IMR-90 (cell line): ENCODE measurements around the gene GPER1. TPM values are rescaled to one million over a fixed set of nuclear protein-coding genes. Genes with fewer than 3 reads are reported as not detected.

Experiments used
- ATAC-seq: fragments of 200-7000 bp; cut with Tn5 transposase; 2 replicates; pipeline ENCODE4 v1.9.1; 2020; ENCODE audit warnings: low read depth, mild to moderate bottlenecking, moderate library complexity
- BruUV-seq: library from RNA; stranded (reverse); fragments of 400-500 nt; replicated peaks from 2 replicates; lab custom pipeline; 2021; lab: Mats Ljungman, UMichigan
- CTCF ChIA-PET: fragments of 300-600 bp; formaldehyde crosslinking; extraction: SDS; loops from one replicate; lab custom pipeline; 2021; ENCODE audit warnings: antibody characterized with exemption; lab: Yijun Ruan, JAX
- POLR2A ChIA-PET: fragments of 300-600 bp; sonication (Branson Sonifier 250); formaldehyde crosslinking; loops from one replicate; lab custom pipeline; 2022; ENCODE audit warnings: antibody characterized with exemption; ENCODE audit not compliant: unreplicated experiment; lab: Charles Lee
- DNase-seq: peaks from one replicate; pipeline ENCODE4 v3.0.0; 2013
- H2AFZ ChIP-seq: replicated peaks from 2 replicates; pipeline ENCODE3; 2013; ENCODE audit warnings: low read length, mild to moderate bottlenecking; ENCODE audit not compliant: poor library complexity
- H2AK5ac ChIP-seq: 2 replicates; pipeline ENCODE4 v1.6.1; 2013; ENCODE audit warnings: low read depth, low read length, inconsistent platforms
- H2AK9ac ChIP-seq: replicated peaks from 2 replicates; pipeline ENCODE3; 2013; ENCODE audit warnings: mild to moderate bottlenecking, low read depth, low read length, moderate library complexity; ENCODE audit not compliant: poor library complexity
- H2BK120ac ChIP-seq: 2 replicates; pipeline ENCODE4 v1.6.1; 2013; ENCODE audit warnings: low read depth, low read length, inconsistent platforms
- H2BK15ac ChIP-seq: 3 replicates; pipeline ENCODE4 v1.6.1; 2013; ENCODE audit warnings: low read depth, low read length, inconsistent platforms
- H2BK20ac ChIP-seq: 2 replicates; pipeline ENCODE4 v1.6.1; 2013; ENCODE audit warnings: low read depth, mild to moderate bottlenecking, inconsistent platforms, low read length, moderate library complexity
- H2BK5ac ChIP-seq: 2 replicates; pipeline ENCODE4 v1.6.1; 2013; ENCODE audit warnings: mild to moderate bottlenecking, low read depth, low read length, inconsistent platforms; ENCODE audit not compliant: poor library complexity, severe bottlenecking
- H3K14ac ChIP-seq: replicated peaks from 2 replicates; pipeline ENCODE4 v1.6.1; 2013; ENCODE audit warnings: low read depth, low read length, inconsistent platforms
- H3K18ac ChIP-seq: 2 replicates; pipeline ENCODE4 v1.6.1; 2013; ENCODE audit warnings: low read depth, low read length, control low read depth
- H3K23ac ChIP-seq: 2 replicates; pipeline ENCODE4 v1.6.1; 2013; ENCODE audit warnings: low read depth, low read length, inconsistent platforms
- H3K27ac ChIP-seq: 2 replicates; pipeline ENCODE4 v1.5.1; 2013; ENCODE audit warnings: mild to moderate bottlenecking, control low read depth, low read length; ENCODE audit not compliant: insufficient read depth
- H3K27me3 ChIP-seq: 2 replicates; pipeline ENCODE4 v1.6.1; 2013; ENCODE audit warnings: low read length; ENCODE audit not compliant: control insufficient read depth, insufficient read depth
- H3K36me3 ChIP-seq: 2 replicates; pipeline ENCODE4 v1.6.1; 2013; ENCODE audit warnings: low read length, mixed read lengths; ENCODE audit not compliant: control insufficient read depth, insufficient read depth
- H3K4ac ChIP-seq: 2 replicates; pipeline ENCODE4 v1.6.1; 2013; ENCODE audit warnings: low read depth, low read length, inconsistent platforms
- H3K4me1 ChIP-seq: 2 replicates; pipeline ENCODE4 v1.6.1; 2013; ENCODE audit warnings: low read length, mixed read lengths; ENCODE audit not compliant: control insufficient read depth, insufficient read depth
- H3K4me2 ChIP-seq: 2 replicates; pipeline ENCODE4 v1.6.1; 2013; ENCODE audit warnings: low read depth, mild to moderate bottlenecking, control low read depth, low read length, moderate library complexity
- H3K4me3 ChIP-seq: 2 replicates; pipeline ENCODE4 v1.5.1; 2013; ENCODE audit warnings: low read depth, mild to moderate bottlenecking, control low read depth, low read length, moderate library complexity; ENCODE audit not compliant: insufficient read depth
- H3K56ac ChIP-seq: 2 replicates; pipeline ENCODE4 v1.6.1; 2013; ENCODE audit warnings: low read length, inconsistent platforms; ENCODE audit not compliant: insufficient read depth; ENCODE audit errors: extremely low read depth
- H3K79me1 ChIP-seq, 2 experiments: 2 replicates each; pipeline ENCODE4 v1.6.1; 2013; ENCODE audit warnings: low read length in 2 of 2, inconsistent platforms in 1 of 2, low read depth in 1 of 2
- H3K9ac ChIP-seq: 2 replicates; pipeline ENCODE4 v1.6.1; 2013; ENCODE audit warnings: low read depth, low read length, control low read depth
- H3K9me1 ChIP-seq: 2 replicates; pipeline ENCODE4 v1.6.1; 2013; ENCODE audit warnings: low read length, inconsistent platforms; ENCODE audit not compliant: insufficient read depth
- H3K9me3 ChIP-seq: 2 replicates; pipeline ENCODE4 v1.6.1; 2013; ENCODE audit warnings: low read length; ENCODE audit not compliant: control insufficient read depth, insufficient read depth
- H4K20me1 ChIP-seq: 2 replicates; pipeline ENCODE4 v1.6.1; 2013; ENCODE audit warnings: low read length, inconsistent platforms; ENCODE audit not compliant: insufficient read depth
- H4K5ac ChIP-seq: 2 replicates; pipeline ENCODE4 v1.6.1; 2013; ENCODE audit warnings: mild to moderate bottlenecking, low read depth, low read length, control low read depth
- H4K8ac ChIP-seq, 2 experiments: 2 replicates each; pipeline ENCODE4 v1.6.1; 2013; ENCODE audit warnings: low read depth in 2 of 2, low read length in 2 of 2, control low read depth in 1 of 2, inconsistent platforms in 1 of 2
- H4K91ac ChIP-seq: 2 replicates; pipeline ENCODE4 v1.6.1; 2013; ENCODE audit warnings: low read depth, low read length, inconsistent platforms; ENCODE audit not compliant: insufficient read depth
- BHLHE40 ChIP-seq: fragments of 150-350 bp; IDR thresholded peaks from 2 replicates; pipeline ENCODE4 v1.6.1; 2016; ENCODE audit warnings: mild to moderate bottlenecking, low read depth, low read length
- CHD1 ChIP-seq: IDR thresholded peaks from 2 replicates; pipeline ENCODE4 v1.6.1; 2012; ENCODE audit warnings: low read depth, low read length, improper control_type of control experiment
- CTCF ChIP-seq: conservative IDR thresholded peaks from 2 replicates; pipeline ENCODE4 v1.5.1; 2012; ENCODE audit warnings: mild to moderate bottlenecking, low read depth, low read length, improper control_type of control experiment
- ELK1 ChIP-seq: fragments of 150-350 bp; IDR thresholded peaks from 2 replicates; pipeline ENCODE4 v1.6.1; 2016; ENCODE audit warnings: low read depth, mild to moderate bottlenecking, low read length, moderate library complexity, borderline replicate concordance
- FOS ChIP-seq: fragments of 150-350 bp; IDR thresholded peaks from 2 replicates; pipeline ENCODE4 v1.6.1; 2016; ENCODE audit warnings: low read depth, low read length
- MAFK ChIP-seq: IDR thresholded peaks from 2 replicates; pipeline ENCODE4 v1.6.1; 2012; ENCODE audit warnings: low read depth, low read length, improper control_type of control experiment
- MXI1 ChIP-seq: IDR thresholded peaks from 2 replicates; pipeline ENCODE4 v1.6.1; 2012; ENCODE audit warnings: low read depth, mild to moderate bottlenecking, low read length, moderate library complexity, borderline replicate concordance
- NFE2L2 ChIP-seq: fragments of 150-350 bp; IDR thresholded peaks from 2 replicates; pipeline ENCODE4 v1.6.1; 2016; ENCODE audit warnings: low read depth, mild to moderate bottlenecking, low read length
- RCOR1 ChIP-seq: IDR thresholded peaks from 2 replicates; pipeline ENCODE4 v1.6.1; 2012; ENCODE audit warnings: mild to moderate bottlenecking, low read length, improper control_type of control experiment; ENCODE audit not compliant: insufficient replicate concordance
- SMC3 ChIP-seq: fragments of 150-350 bp; IDR thresholded peaks from 2 replicates; pipeline ENCODE4 v1.6.1; 2016; ENCODE audit warnings: low read depth, mild to moderate bottlenecking, antibody characterized with exemption, low read length, moderate library complexity
- USF2 ChIP-seq: fragments of 150-350 bp; IDR thresholded peaks from 2 replicates; pipeline ENCODE4 v1.6.1; 2017; ENCODE audit warnings: mild to moderate bottlenecking, antibody characterized with exemption, low read length, low read depth
- WGBS, 2 experiments: methylation state at CpG; one replicate each; pipeline versions ENCODE4 v1.1.5 to v1.1.7; 2013; ENCODE audit warnings: missing lambda C conversion rate in 2 of 2; ENCODE audit not compliant: insufficient read length in 1 of 2; ENCODE audit errors: extremely low coverage in 2 of 2; 5-methylcytosine and 5-hydroxymethylcytosine counted together
- dilution Hi-C: fragments of 300-500 bp; cut with HindIII; formaldehyde crosslinking; loops from one replicate; pipeline ENCODE4 v1.14.3; 2018; ENCODE audit warnings: low sequenced_read_pairs; ENCODE audit not compliant: unreplicated experiment
- in situ Hi-C: fragments of 300-500 bp; cut with MboI; formaldehyde crosslinking; loops from 3 replicates; pipeline ENCODE4 v1.14.3; 2019; ENCODE audit warnings: low sequenced_read_pairs, inconsistent platforms, mixed read lengths
- intact Hi-C: fragments of 100-400 bp; cut with micrococcal nuclease; formaldehyde crosslinking; loops from 2 replicates; pipeline ENCODE4 v1.10.0; 2022
- polyA plus RNA-seq, 3 experiments: library from polyadenylated mRNA; depleted of rRNA; stranded (reverse); fragments of >200 nt; gene quantifications; 2 replicates each; pipeline ENCODE4 v1.2.3, GENCODE V29; 2012; ENCODE audit warnings: low replicate concordance in 1 of 3
- total RNA-seq: library from RNA; depleted of rRNA; stranded (reverse); fragments of >200 nt; gene quantifications from 2 replicates; pipeline ENCODE4 v1.2.3, GENCODE V29; 2012

The GPER1 gene
- total and polyA plus RNA-seq, 2 of the 4 experiments (the other 2 are of a cell fraction) = 2.0 to 5.8 TPM

- no peak overlapping the region for H3K14ac ChIP-seq
- DNase-seq = no peak
- H4K20me1 ChIP-seq = peaks cover 2% of the 10 kb centered on the region; the same call in 1 of the 2 replicates
- H3K4me1 ChIP-seq = no peaks in the 10 kb centered on the region
- dilution Hi-C loops = no loop called here
- peaks cover 4 to 17% of the 10 kb centered on the region in 2 experiments; a peak in 2 of 4 replicates for H3K79me1 ChIP-seq
- no peak overlapping the region for H2AK5ac ChIP-seq
- no peak overlapping the region for H2BK120ac ChIP-seq
- BruUV-seq = no TSS peak
- no peak for ATAC-seq
- H3K36me3 ChIP-seq = no peaks in the 10 kb centered on the region; the same call in 1 of the 2 replicates
- H3K9me1 ChIP-seq = no peaks in the 10 kb centered on the region
- no peak overlapping the region for H3K18ac ChIP-seq
- H2AFZ ChIP-seq = no peak overlapping the region
- no peak overlapping the region for H3K56ac ChIP-seq
- no peak overlapping the region for H2BK15ac ChIP-seq
- POLR2A ChIA-PET = no interaction called here
- no CpG with 5 or more reads among the region's 28 CpGs for WGBS, 2 experiments
- CTCF ChIA-PET = no interaction called here
- no peaks in the 10 kb centered on the region for H3K9me3 ChIP-seq
- no peak overlapping the region for H3K27ac ChIP-seq
- no peak overlapping the region for H2BK5ac ChIP-seq
- H3K4ac ChIP-seq = no peak overlapping the region
- intact Hi-C loops = no loop called here
- no peak overlapping the region for H3K23ac ChIP-seq
- no peak overlapping the region for H4K91ac ChIP-seq
- in situ Hi-C loops = no loop called here
- H4K8ac ChIP-seq = no peak overlapping the region
- no peaks in the 10 kb centered on the region for H3K27me3 ChIP-seq
- no peak overlapping the region for H2AK9ac ChIP-seq
- TF ChIP-seq CTCF (no peak), SMC3 (no peak), MXI1 (no peak), MAFK (no peak), FOS (no peak), RCOR1 (no peak), CHD1 (no peak), USF2 (no peak), BHLHE40 (no peak), NFE2L2 (no peak), ELK1 (no peak)
- no peak overlapping the region for H2BK20ac ChIP-seq
- H3K4me2 ChIP-seq = no peak overlapping the region
- no peak overlapping the region for H4K5ac ChIP-seq
- H3K9ac ChIP-seq = no peak overlapping the region
- no peak overlapping the region for H3K4me3 ChIP-seq
These were observed 22.4 kb downstream of the GPER1 start for GRCh38 chr7:1110358-1110757.
